OCI-LY3 (cell line): Measurements from ENCODE around the gene PIK3R4.

Experiments
- H2AFZ ChIP-seq: fragments of 200-600, 300-600 bp; shearing (Covaris generic); 2 replicates; pipeline ENCODE4 v1.6.0; 2014; ENCODE audit warnings: antibody characterized with exemption, low read depth, low read length
- H3K27ac ChIP-seq: fragments of 200-600, 300-600 bp; sonication (generic); 2 replicates; pipeline ENCODE4 v1.5.1; 2014; ENCODE audit warnings: mild to moderate bottlenecking, low read length, moderate library complexity, mixed read lengths
- H3K27me3 ChIP-seq: fragments of 200-600, 300-600 bp; sonication (generic); 2 replicates; pipeline ENCODE4 v1.6.1; 2014; ENCODE audit warnings: low read depth, low read length, mixed read lengths
- H3K36me3 ChIP-seq: fragments of 200-600, 300-600 bp; sonication (generic); replicated peaks from 2 replicates; pipeline ENCODE3; 2014; ENCODE audit warnings: low read depth, low read length, mixed read lengths
- H3K4me1 ChIP-seq: fragments of 300-600, 200-600 bp; sonication (generic); 2 replicates; pipeline ENCODE4 v1.6.1; 2014; ENCODE audit warnings: low read length, mixed read lengths
- H3K4me2 ChIP-seq: fragments of 200-600, 300-600 bp; sonication (generic); 2 replicates; pipeline ENCODE4 v1.6.1; 2014; ENCODE audit warnings: low read length, mixed read lengths
- H3K4me3 ChIP-seq: fragments of 300-600, 200-600 bp; sonication (generic); 2 replicates; pipeline ENCODE4 v1.5.1; 2014; ENCODE audit warnings: antibody characterized with exemption, mild to moderate bottlenecking, low read length, moderate library complexity
- H3K79me2 ChIP-seq: fragments of 300-600, 200-600 bp; shearing (Covaris generic); 2 replicates; pipeline ENCODE4 v1.6.1; 2014; ENCODE audit warnings: mild to moderate bottlenecking, low read length, mixed read lengths
- H3K9ac ChIP-seq: fragments of 300-600, 200-600 bp; shearing (Covaris generic); 2 replicates; pipeline ENCODE4 v1.6.0; 2014; ENCODE audit warnings: mild to moderate bottlenecking, low read length, moderate library complexity
- H3K9me3 ChIP-seq: fragments of 200-600, 300-600 bp; shearing (Covaris generic); 2 replicates; pipeline ENCODE4 v1.6.1; 2014; ENCODE audit warnings: low read length, mixed read lengths; ENCODE audit not compliant: insufficient read depth
- H4K20me1 ChIP-seq: fragments of 200-600, 300-600 bp; sonication (generic); 2 replicates; pipeline ENCODE4 v1.6.1; 2016; ENCODE audit warnings: low read length, mixed read lengths; ENCODE audit not compliant: insufficient read depth
- CTCF ChIP-seq: fragments of 200-600, 300-600 bp; sonication (generic); IDR thresholded peaks from 2 replicates; pipeline ENCODE4 v1.5.1; 2014; ENCODE audit warnings: antibody characterized with exemption, low read length, low read depth
- EZH2phosphoT487 ChIP-seq: fragments of 200-600 bp; shearing (Covaris generic); IDR thresholded peaks from 2 replicates; pipeline ENCODE4 v1.6.1; 2018; ENCODE audit warnings: antibody characterized with exemption, mixed run types, low read depth

The PIK3R4 gene

GRCh38 chr3:130705501-130705900 lies 41.1 kb downstream of the PIK3R4 start:
- Histone ChIP-seq H3K4me1 (no peaks in the 10 kb centered on the region), H3K9ac (no peak overlapping the region), H2AFZ (no peak overlapping the region), H3K36me3 (peaks cover 20% of the 10 kb centered on the region), H3K27ac (no peak overlapping the region), H3K4me3 (no peak overlapping the region), H4K20me1 (no peaks in the 10 kb centered on the region), H3K4me2 (no peak overlapping the region), H3K9me3 (no peaks in the 10 kb centered on the region), H3K27me3 (no peaks in the 10 kb centered on the region), H3K79me2 (no peaks in the 10 kb centered on the region)
- TF ChIP-seq EZH2phosphoT487 (no peak), CTCF (no peak)

GRCh38 chr3:130702985-130703384 lies 43.6 kb downstream of the PIK3R4 start:
- no peak for TF ChIP-seq EZH2phosphoT487
- no peak for TF ChIP-seq CTCF
- H3K27ac ChIP-seq = no peak overlapping the region
- no peaks in the 10 kb centered on the region for H3K27me3 ChIP-seq
- no peaks in the 10 kb centered on the region for H3K9me3 ChIP-seq
- no peaks in the 10 kb centered on the region for H3K79me2 ChIP-seq
- no peak overlapping the region for H3K4me2 ChIP-seq
- no peak overlapping the region for H3K4me3 ChIP-seq
- H3K4me1 ChIP-seq = no peaks in the 10 kb centered on the region
- H3K9ac ChIP-seq = no peak overlapping the region
- no peaks in the 10 kb centered on the region for H4K20me1 ChIP-seq
- no peak overlapping the region for H2AFZ ChIP-seq
- H3K36me3 ChIP-seq = peaks cover 34% of the 10 kb centered on the region

GRCh38 chr3:130700541-130700940 lies 46.1 kb downstream of the PIK3R4 start:
- no peak overlapping the region for H3K4me2 ChIP-seq
- TF ChIP-seq CTCF = no peak
- no peak for TF ChIP-seq EZH2phosphoT487
- no peaks in the 10 kb centered on the region for H3K9me3 ChIP-seq
- no peaks in the 10 kb centered on the region for H3K27me3 ChIP-seq
- no peaks in the 10 kb centered on the region for H3K4me1 ChIP-seq
- peaks cover 28% of the 10 kb centered on the region for H3K36me3 ChIP-seq
- no peak overlapping the region for H3K27ac ChIP-seq
- H2AFZ ChIP-seq = no peak overlapping the region
- H3K4me3 ChIP-seq = no peak overlapping the region
- no peaks in the 10 kb centered on the region for H4K20me1 ChIP-seq
- no peaks in the 10 kb centered on the region for H3K79me2 ChIP-seq
- H3K9ac ChIP-seq = no peak overlapping the region

- Histone ChIP-seq H3K4me1 (no peaks in the 10 kb centered on the region), H3K9me3 (no peaks in the 10 kb centered on the region), H3K4me2 (no peak overlapping the region), H2AFZ (no peak overlapping the region), H3K27me3 (no peaks in the 10 kb centered on the region), H3K36me3 (peaks cover 23% of the 10 kb centered on the region), H3K27ac (no peak overlapping the region), H3K4me3 (no peak overlapping the region), H3K9ac (no peak overlapping the region), H4K20me1 (no peaks in the 10 kb centered on the region), H3K79me2 (no peaks in the 10 kb centered on the region)
- TF ChIP-seq CTCF (peak; percentile 54), EZH2phosphoT487 (no peak)
Observed at GRCh38 chr3:130699765-130700164, 46.9 kb downstream of the PIK3R4 start.
